ENCODE measurements around the gene MAPK12.

MAPK12 gene

GRCh38 chr22:50264104-50264745 lies 2.7 kb upstream of the MAPK12 start:
- Histone ChIP-seq H3K9me2 (replicated peaks; ENCODE audit: low read depth, low read length) (no peaks in the 10 kb centered on the region), H4K20me1 (ENCODE audit: insufficient read depth, low read length, poor library complexity, severe bottlenecking) (no peaks in the 10 kb centered on the region), H3K27me3 (ENCODE audit: insufficient read depth, low read length, poor library complexity, severe bottlenecking) (no peaks in the 10 kb centered on the region), H2AFZ (ENCODE audit: low read length) (no peak overlapping the region), H3K36me3 (ENCODE audit: insufficient read depth, low read length) (no peaks in the 10 kb centered on the region), H3K9ac (ENCODE audit: low read depth, low read length, poor library complexity, severe bottlenecking) (no peak overlapping the region), H3K4me1 (ENCODE audit: insufficient read depth, low read length, poor library complexity, severe bottlenecking) (no peaks in the 10 kb centered on the region), H3K4me2 (ENCODE audit: low read depth, low read length, poor library complexity, severe bottlenecking) (no peak overlapping the region), H3K4me3 (ENCODE audit: low read length, poor library complexity, severe bottlenecking) (no peak overlapping the region), H3K9me3 (ENCODE audit: insufficient read depth, low read depth, low read length) (no peaks in the 10 kb centered on the region; the same call in 1 of the 2 replicates), H3F3A (ENCODE audit: low read depth) (no peaks in the 10 kb centered on the region), H3K79me2 (ENCODE audit: insufficient read depth, low read length) (no peaks in the 10 kb centered on the region)
- TF ChIP-seq CTCF (conservative IDR thresholded peaks at IDR 0.05; ENCODE audit: low read length) (no peak), EZH2phosphoT487 (IDR thresholded peaks at IDR 0.05; ENCODE audit: borderline replicate concordance) (no peak)

GRCh38 chr22:50262973-50263617 lies 1.6 kb upstream of the MAPK12 start:
- Histone ChIP-seq H3K4me2 (ENCODE audit: low read depth, low read length, poor library complexity, severe bottlenecking) (no peak overlapping the region), H3K9ac (ENCODE audit: low read depth, low read length, poor library complexity, severe bottlenecking) (no peak overlapping the region), H3K9me3 (ENCODE audit: insufficient read depth, low read depth, low read length) (no peaks in the 10 kb centered on the region; the same call in 1 of the 2 replicates), H4K20me1 (ENCODE audit: insufficient read depth, low read length, poor library complexity, severe bottlenecking) (no peaks in the 10 kb centered on the region), H3K4me3 (ENCODE audit: low read length, poor library complexity, severe bottlenecking) (no peak overlapping the region), H2AFZ (ENCODE audit: low read length) (no peak overlapping the region), H3K79me2 (ENCODE audit: insufficient read depth, low read length) (no peaks in the 10 kb centered on the region), H3K27me3 (ENCODE audit: insufficient read depth, low read length, poor library complexity, severe bottlenecking) (no peaks in the 10 kb centered on the region), H3K9me2 (replicated peaks; ENCODE audit: low read depth, low read length) (no peaks in the 10 kb centered on the region), H3F3A (ENCODE audit: low read depth) (no peaks in the 10 kb centered on the region), H3K36me3 (ENCODE audit: insufficient read depth, low read length) (no peaks in the 10 kb centered on the region), H3K4me1 (ENCODE audit: insufficient read depth, low read length, poor library complexity, severe bottlenecking) (no peaks in the 10 kb centered on the region)
- TF ChIP-seq EZH2phosphoT487 (IDR thresholded peaks at IDR 0.05; ENCODE audit: borderline replicate concordance) (no peak), CTCF (conservative IDR thresholded peaks at IDR 0.05; ENCODE audit: low read length) (no peak)

GRCh38 chr22:50262460-50262911 lies 1.0 kb upstream of the MAPK12 start:
- Histone ChIP-seq H2AFZ (ENCODE audit: low read length) (no peak overlapping the region), H3K4me3 (ENCODE audit: low read length, poor library complexity, severe bottlenecking) (no peak overlapping the region), H3K9me2 (replicated peaks; ENCODE audit: low read depth, low read length) (no peaks in the 10 kb centered on the region), H3F3A (ENCODE audit: low read depth) (no peaks in the 10 kb centered on the region), H3K9ac (ENCODE audit: low read depth, low read length, poor library complexity, severe bottlenecking) (no peak overlapping the region), H3K27me3 (ENCODE audit: insufficient read depth, low read length, poor library complexity, severe bottlenecking) (no peaks in the 10 kb centered on the region), H3K79me2 (ENCODE audit: insufficient read depth, low read length) (no peaks in the 10 kb centered on the region), H3K4me2 (ENCODE audit: low read depth, low read length, poor library complexity, severe bottlenecking) (no peak overlapping the region), H3K36me3 (ENCODE audit: insufficient read depth, low read length) (no peaks in the 10 kb centered on the region), H3K9me3 (ENCODE audit: insufficient read depth, low read depth, low read length) (no peaks in the 10 kb centered on the region; the same call in 1 of the 2 replicates), H3K4me1 (ENCODE audit: insufficient read depth, low read length, poor library complexity, severe bottlenecking) (no peaks in the 10 kb centered on the region), H4K20me1 (ENCODE audit: insufficient read depth, low read length, poor library complexity, severe bottlenecking) (no peaks in the 10 kb centered on the region)
- TF ChIP-seq EZH2phosphoT487 (IDR thresholded peaks at IDR 0.05; ENCODE audit: borderline replicate concordance), result no peak
- no peak for TF ChIP-seq CTCF (conservative IDR thresholded peaks at IDR 0.05; ENCODE audit: low read length)
